ENCODE data around the gene GRM3.

- no peak for TF ChIP-seq ZNF274 (IDR thresholded peaks at IDR 0.05; ENCODE audit: low read depth, low read length)
- TF ChIP-seq YY1 (IDR thresholded peaks at IDR 0.05; ENCODE audit: insufficient read depth, insufficient read length), result no peak
Observed at GRCh38 chr7:86844608-86845007, 200.9 kb downstream of the GRM3 start.

Data from NT2/D1 (cell line).